HEK293 (cell line): ENCODE measurements around the gene PDE4B.

Experiments used
- KLF9 ChIP-seq: fragments of 450-650 bp; formaldehyde crosslinking; IDR thresholded peaks from 2 replicates; pipeline ENCODE4 v1.5.1; 2016; ENCODE audit warnings: missing biosample characterization, missing genetic modification characterization, low read depth
- SP2 ChIP-seq: fragments of 450-650 bp; formaldehyde crosslinking; IDR thresholded peaks from 2 replicates; pipeline ENCODE4 v1.5.1; 2016; ENCODE audit warnings: missing biosample characterization, missing genetic modification characterization
- ZBTB8A ChIP-seq: fragments of 450-650 bp; formaldehyde crosslinking; IDR thresholded peaks from 2 replicates; pipeline ENCODE4 v1.5.1; 2016; ENCODE audit warnings: missing biosample characterization, missing genetic modification characterization
- ZNF16 ChIP-seq: fragments of 450-650 bp; formaldehyde crosslinking; IDR thresholded peaks from 2 replicates; pipeline ENCODE4 v1.5.1; 2016; ENCODE audit warnings: low read depth, missing biosample characterization, missing genetic modification characterization
- ZNF202 ChIP-seq: fragments of 450-650 bp; formaldehyde crosslinking; IDR thresholded peaks from 2 replicates; pipeline ENCODE4 v1.5.1; 2016; ENCODE audit warnings: missing biosample characterization, missing genetic modification characterization, borderline replicate concordance
- ZNF274 ChIP-seq, 2 experiments: fragments of 200-500 bp in 1 of 2; fragments of 450-650 bp in 1 of 2; sonication (Bioruptor generic) in 1 of 2; formaldehyde crosslinking in 1 of 2; IDR thresholded peaks; 2 replicates each; pipeline versions ENCODE4 v1.5.1 to v1.6.1; 2014 to 2016; ENCODE audit warnings: borderline replicate concordance in 1 of 2, inconsistent platforms in 1 of 2, low read length in 1 of 2, missing biosample characterization in 1 of 2, missing genetic modification characterization in 1 of 2
- ZNF837 ChIP-seq: fragments of 450-650 bp; formaldehyde crosslinking; IDR thresholded peaks from 2 replicates; pipeline ENCODE4 v1.5.1; 2016; ENCODE audit warnings: missing biosample characterization, missing genetic modification characterization
- TF ChIP-seq, protein P1 (sequence below): fragments of 450-650 bp; formaldehyde crosslinking; IDR thresholded peaks from 2 replicates; pipeline ENCODE4 v1.5.1; 2016; ENCODE audit warnings: missing biosample characterization, missing genetic modification characterization
- TF ChIP-seq, protein P2 (sequence below): fragments of 450-650 bp; formaldehyde crosslinking; IDR thresholded peaks from 2 replicates; pipeline ENCODE4 v1.5.1; 2016; ENCODE audit warnings: missing biosample characterization, missing genetic modification characterization
- TF ChIP-seq, protein P3 (sequence below): sonication (generic); formaldehyde crosslinking; IDR thresholded peaks from 2 replicates; pipeline ENCODE4 v1.8.1; 2022; ENCODE audit warnings: mild to moderate bottlenecking, moderate library complexity, missing genetic modification reagents
- TF ChIP-seq, protein P4 (sequence below): fragments of 450-650 bp; formaldehyde crosslinking; IDR thresholded peaks from 2 replicates; pipeline ENCODE4 v1.5.1; 2016; ENCODE audit warnings: missing biosample characterization, missing genetic modification characterization

DNA sequence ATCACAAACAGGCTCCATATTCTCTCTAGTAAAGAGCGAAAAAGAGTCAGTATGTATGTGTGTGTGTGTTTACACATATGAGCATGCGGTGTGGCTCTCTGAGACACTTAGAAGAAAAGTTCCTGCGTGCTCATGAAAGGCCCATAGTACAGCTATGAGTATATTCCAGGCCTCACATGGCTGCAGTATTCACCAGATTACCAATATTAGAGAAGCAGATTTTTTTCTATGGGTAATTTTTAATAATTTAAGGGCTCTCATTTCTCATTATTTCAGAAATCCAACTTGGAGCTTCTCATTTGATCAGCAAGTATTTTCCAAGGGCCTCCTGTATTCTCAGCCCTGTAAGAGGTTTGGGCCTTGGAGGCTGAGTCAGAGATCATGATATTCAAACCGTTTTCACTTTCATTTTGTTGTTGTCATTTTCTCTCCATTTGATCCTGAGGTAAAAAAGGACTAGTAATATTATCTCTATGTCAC, 508.3 kb downstream of the PDE4B start:
- no peak for TF ChIP-seq ZNF837 (tag by site-specific recombination)
- no peak for TF ChIP-seq ZNF16 (tag by site-specific recombination)
- TF ChIP-seq, protein P1, sequence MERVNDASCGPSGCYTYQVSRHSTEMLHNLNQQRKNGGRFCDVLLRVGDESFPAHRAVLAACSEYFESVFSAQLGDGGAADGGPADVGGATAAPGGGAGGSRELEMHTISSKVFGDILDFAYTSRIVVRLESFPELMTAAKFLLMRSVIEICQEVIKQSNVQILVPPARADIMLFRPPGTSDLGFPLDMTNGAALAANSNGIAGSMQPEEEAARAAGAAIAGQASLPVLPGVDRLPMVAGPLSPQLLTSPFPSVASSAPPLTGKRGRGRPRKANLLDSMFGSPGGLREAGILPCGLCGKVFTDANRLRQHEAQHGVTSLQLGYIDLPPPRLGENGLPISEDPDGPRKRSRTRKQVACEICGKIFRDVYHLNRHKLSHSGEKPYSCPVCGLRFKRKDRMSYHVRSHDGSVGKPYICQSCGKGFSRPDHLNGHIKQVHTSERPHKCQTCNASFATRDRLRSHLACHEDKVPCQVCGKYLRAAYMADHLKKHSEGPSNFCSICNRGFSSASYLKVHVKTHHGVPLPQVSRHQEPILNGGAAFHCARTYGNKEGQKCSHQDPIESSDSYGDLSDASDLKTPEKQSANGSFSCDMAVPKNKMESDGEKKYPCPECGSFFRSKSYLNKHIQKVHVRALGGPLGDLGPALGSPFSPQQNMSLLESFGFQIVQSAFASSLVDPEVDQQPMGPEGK: no peak
- TF ChIP-seq, protein P2, sequence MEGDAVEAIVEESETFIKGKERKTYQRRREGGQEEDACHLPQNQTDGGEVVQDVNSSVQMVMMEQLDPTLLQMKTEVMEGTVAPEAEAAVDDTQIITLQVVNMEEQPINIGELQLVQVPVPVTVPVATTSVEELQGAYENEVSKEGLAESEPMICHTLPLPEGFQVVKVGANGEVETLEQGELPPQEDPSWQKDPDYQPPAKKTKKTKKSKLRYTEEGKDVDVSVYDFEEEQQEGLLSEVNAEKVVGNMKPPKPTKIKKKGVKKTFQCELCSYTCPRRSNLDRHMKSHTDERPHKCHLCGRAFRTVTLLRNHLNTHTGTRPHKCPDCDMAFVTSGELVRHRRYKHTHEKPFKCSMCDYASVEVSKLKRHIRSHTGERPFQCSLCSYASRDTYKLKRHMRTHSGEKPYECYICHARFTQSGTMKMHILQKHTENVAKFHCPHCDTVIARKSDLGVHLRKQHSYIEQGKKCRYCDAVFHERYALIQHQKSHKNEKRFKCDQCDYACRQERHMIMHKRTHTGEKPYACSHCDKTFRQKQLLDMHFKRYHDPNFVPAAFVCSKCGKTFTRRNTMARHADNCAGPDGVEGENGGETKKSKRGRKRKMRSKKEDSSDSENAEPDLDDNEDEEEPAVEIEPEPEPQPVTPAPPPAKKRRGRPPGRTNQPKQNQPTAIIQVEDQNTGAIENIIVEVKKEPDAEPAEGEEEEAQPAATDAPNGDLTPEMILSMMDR: no peak
- no peak for TF ChIP-seq KLF9 (tag by site-specific recombination)
- no peak for TF ChIP-seq ZBTB8A (tag by site-specific recombination)
- TF ChIP-seq ZNF274 (IDR thresholded peaks at IDR 0.05; ENCODE audit: low read length): no peak
- no peak for TF ChIP-seq ZNF274 (tag by site-specific recombination; IDR thresholded peaks at IDR 0.05; ENCODE audit: borderline replicate concordance)
- TF ChIP-seq, protein P3, sequence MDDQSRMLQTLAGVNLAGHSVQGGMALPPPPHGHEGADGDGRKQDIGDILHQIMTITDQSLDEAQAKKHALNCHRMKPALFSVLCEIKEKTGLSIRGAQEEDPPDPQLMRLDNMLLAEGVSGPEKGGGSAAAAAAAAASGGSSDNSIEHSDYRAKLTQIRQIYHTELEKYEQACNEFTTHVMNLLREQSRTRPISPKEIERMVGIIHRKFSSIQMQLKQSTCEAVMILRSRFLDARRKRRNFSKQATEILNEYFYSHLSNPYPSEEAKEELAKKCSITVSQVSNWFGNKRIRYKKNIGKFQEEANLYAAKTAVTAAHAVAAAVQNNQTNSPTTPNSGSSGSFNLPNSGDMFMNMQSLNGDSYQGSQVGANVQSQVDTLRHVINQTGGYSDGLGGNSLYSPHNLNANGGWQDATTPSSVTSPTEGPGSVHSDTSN (CRISPR knock-in tag): no peak
- TF ChIP-seq, protein P4, sequence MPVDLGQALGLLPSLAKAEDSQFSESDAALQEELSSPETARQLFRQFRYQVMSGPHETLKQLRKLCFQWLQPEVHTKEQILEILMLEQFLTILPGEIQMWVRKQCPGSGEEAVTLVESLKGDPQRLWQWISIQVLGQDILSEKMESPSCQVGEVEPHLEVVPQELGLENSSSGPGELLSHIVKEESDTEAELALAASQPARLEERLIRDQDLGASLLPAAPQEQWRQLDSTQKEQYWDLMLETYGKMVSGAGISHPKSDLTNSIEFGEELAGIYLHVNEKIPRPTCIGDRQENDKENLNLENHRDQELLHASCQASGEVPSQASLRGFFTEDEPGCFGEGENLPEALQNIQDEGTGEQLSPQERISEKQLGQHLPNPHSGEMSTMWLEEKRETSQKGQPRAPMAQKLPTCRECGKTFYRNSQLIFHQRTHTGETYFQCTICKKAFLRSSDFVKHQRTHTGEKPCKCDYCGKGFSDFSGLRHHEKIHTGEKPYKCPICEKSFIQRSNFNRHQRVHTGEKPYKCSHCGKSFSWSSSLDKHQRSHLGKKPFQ (tag by site-specific recombination): no peak
- TF ChIP-seq SP2 (tag by site-specific recombination): no peak
- TF ChIP-seq ZNF202: no peak
